ENCODE data around the gene EVC2. TPM values are rescaled to one million over a fixed set of nuclear protein-coding genes. Genes with fewer than 3 reads are reported as not detected.
A peak's percentile ranks its signal among the peaks of the same experiment; 100 is the strongest.

Gene EVC2
- total RNA-seq, 1 experiment from 2014 or later: 7.8 TPM

- H3K27me3 ChIP-seq (ENCODE audit: insufficient read depth, low read length): no peaks in the 10 kb centered on the region
- H2BK5ac ChIP-seq (ENCODE audit: insufficient read length, low read length): no peak overlapping the region
- no peaks in the 10 kb centered on the region for H3K9me3 ChIP-seq (ENCODE audit: control insufficient read depth, low read depth, low read length)
- no peak overlapping the region for H2BK20ac ChIP-seq (ENCODE audit: low read depth, low read length, poor library complexity, severe bottlenecking)
- no peak overlapping the region for H3K27ac ChIP-seq (ENCODE audit: insufficient read length, low read depth, low read length)
- Mint-ChIP-seq H3K27ac (peak overlapping the region in 1 of 3 experiments; percentile 79; a peak in 2 of 7 replicates), H3K4me1 (peaks cover 22 to 26% of the 10 kb centered on the region in 2 experiments), H3K4me3 (no peak overlapping the region), H3K9me3 (no peaks in the 10 kb centered on the region), H3K36me3 (ENCODE audit: insufficient read depth in 1 of 3, low read depth in 3 of 3) (peaks cover 23 to 49% (median 35%) of the 10 kb centered on the region in 3 experiments), H3K27me3 (ENCODE audit: low read depth) (no peaks in the 10 kb centered on the region; the same call in none of the 2 replicates)
- no peaks in the 10 kb centered on the region for H3K79me2 ChIP-seq (ENCODE audit: insufficient read depth, low read length)
- no peak overlapping the region for H2AK5ac ChIP-seq (ENCODE audit: insufficient read length, low read length)
- no peak overlapping the region for H4K5ac ChIP-seq (ENCODE audit: insufficient read length, low read depth, low read length)
- H4K91ac ChIP-seq (ENCODE audit: insufficient read length, low read depth, low read length): no peak overlapping the region
- H2AFZ ChIP-seq (ENCODE audit: low read length): no peak overlapping the region
- no peak overlapping the region for H2BK15ac ChIP-seq (ENCODE audit: low read depth, low read length)
- H3K4me1 ChIP-seq (ENCODE audit: insufficient read depth, low read length): peaks cover 10% of the 10 kb centered on the region; the same call in 1 of the 2 replicates
- no peak for DNase-seq
- no peak overlapping the region for H3K14ac ChIP-seq (ENCODE audit: insufficient read depth, low read length)
- TF ChIP-seq, protein P1, sequence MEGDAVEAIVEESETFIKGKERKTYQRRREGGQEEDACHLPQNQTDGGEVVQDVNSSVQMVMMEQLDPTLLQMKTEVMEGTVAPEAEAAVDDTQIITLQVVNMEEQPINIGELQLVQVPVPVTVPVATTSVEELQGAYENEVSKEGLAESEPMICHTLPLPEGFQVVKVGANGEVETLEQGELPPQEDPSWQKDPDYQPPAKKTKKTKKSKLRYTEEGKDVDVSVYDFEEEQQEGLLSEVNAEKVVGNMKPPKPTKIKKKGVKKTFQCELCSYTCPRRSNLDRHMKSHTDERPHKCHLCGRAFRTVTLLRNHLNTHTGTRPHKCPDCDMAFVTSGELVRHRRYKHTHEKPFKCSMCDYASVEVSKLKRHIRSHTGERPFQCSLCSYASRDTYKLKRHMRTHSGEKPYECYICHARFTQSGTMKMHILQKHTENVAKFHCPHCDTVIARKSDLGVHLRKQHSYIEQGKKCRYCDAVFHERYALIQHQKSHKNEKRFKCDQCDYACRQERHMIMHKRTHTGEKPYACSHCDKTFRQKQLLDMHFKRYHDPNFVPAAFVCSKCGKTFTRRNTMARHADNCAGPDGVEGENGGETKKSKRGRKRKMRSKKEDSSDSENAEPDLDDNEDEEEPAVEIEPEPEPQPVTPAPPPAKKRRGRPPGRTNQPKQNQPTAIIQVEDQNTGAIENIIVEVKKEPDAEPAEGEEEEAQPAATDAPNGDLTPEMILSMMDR (conservative IDR thresholded peaks at IDR 0.05): no peak
- no peak overlapping the region for H3K9ac ChIP-seq (ENCODE audit: extremely low read depth, insufficient read length, low read length)
- H3K56ac ChIP-seq (ENCODE audit: insufficient read length, low read depth, low read length): no peak overlapping the region
- H2BK12ac ChIP-seq (ENCODE audit: insufficient read length, low read depth, low read length): no peak overlapping the region
- no CpG with 5 or more reads among the region's 10 CpGs for WGBS (ENCODE audit: extremely low coverage, insufficient read length, low lambda C conversion rate)
- no peaks in the 10 kb centered on the region for H3K79me1 ChIP-seq (ENCODE audit: insufficient read depth, low read depth, low read length, poor library complexity, severe bottlenecking)
- H3K18ac ChIP-seq (ENCODE audit: insufficient read length, low read depth, low read length): no peak overlapping the region
- H3K23ac ChIP-seq (ENCODE audit: insufficient read length, low read depth, low read length): no peak overlapping the region
- no peak overlapping the region for H3K4me2 ChIP-seq (ENCODE audit: insufficient read depth, insufficient read length, low read length)
- H3K4ac ChIP-seq (ENCODE audit: low read depth, low read length): no peak overlapping the region
- no peak overlapping the region for H4K8ac ChIP-seq (replicated peaks; ENCODE audit: insufficient read length, low read depth, low read length)
- H3K23me2 ChIP-seq (ENCODE audit: insufficient read length, low read depth, low read length, poor library complexity, severe bottlenecking): no peaks in the 10 kb centered on the region
- H4K20me1 ChIP-seq (ENCODE audit: control insufficient read depth, insufficient read depth, insufficient read length): no peaks in the 10 kb centered on the region
- no peak overlapping the region for H2BK120ac ChIP-seq (ENCODE audit: low read depth, low read length, poor library complexity, severe bottlenecking)
- H3T11ph ChIP-seq (ENCODE audit: low read length): no peak overlapping the region
These were observed 41.9 kb upstream of the EVC2 start for GRCh38 chr4:5750052-5750945.
